ENCODE data around the gene PRDX6.
"Not testable (repeated sequence)": the region's sequence is repeated elsewhere in the genome, so short reads cannot be mapped to it uniquely, and the experiment has no call there.

The PRDX6 gene

DNA sequence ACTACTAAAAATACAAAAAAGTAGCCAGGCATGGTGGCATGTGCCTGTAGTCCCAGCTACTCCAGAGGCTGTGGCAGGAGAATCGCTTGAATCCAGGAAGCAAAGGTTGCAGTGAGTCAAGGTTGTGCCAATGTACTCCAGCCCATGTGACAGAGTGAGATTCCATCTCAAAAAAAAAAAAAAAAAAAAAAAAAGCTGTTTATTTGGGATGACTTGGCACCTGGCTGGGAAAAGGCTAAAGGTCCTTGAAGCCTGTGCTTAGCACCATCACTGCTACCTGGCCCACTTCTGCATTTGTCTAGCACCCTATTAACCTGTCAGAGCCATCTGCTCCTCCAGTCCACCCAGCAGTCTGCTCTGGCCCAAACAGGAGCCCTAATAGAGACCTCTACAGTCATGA, 25.0 kb downstream of the PRDX6 start:
- DNase-seq = no peak

GRCh38 chr1:173503391-173503790, 26.3 kb downstream of the PRDX6 start:
- DNase-seq = no peak

GRCh38 chr1:173504268-173504667, 27.1 kb downstream of the PRDX6 start:
- DNase-seq = no peak

- no peak for DNase-seq
Observed at GRCh38 chr1:173505391-173505790, 28.3 kb downstream of the PRDX6 start.

DNA sequence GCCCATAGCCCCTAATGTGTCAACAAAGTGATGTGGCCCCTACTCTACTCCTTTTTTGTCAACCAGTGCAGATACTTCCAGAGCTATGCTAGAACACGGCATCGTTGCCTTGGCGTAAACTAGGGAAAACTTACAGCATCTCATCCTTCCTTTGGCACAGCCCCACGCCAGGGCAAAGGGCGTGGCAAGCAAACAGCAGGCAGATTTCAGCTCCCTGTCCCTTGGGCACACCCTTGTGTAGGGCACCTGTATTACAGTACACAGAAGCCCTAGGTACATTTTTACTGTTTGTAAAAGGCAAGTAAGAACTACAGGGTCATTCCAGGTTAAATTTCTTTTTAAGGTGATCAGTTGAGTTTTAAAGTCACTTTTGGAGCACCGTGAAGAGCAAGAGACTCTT, 29.3 kb downstream of the PRDX6 start:
- no peak for DNase-seq

GRCh38 chr1:173507205-173507846, 30.2 kb downstream of the PRDX6 start:
- DNase-seq = no peak

DNA sequence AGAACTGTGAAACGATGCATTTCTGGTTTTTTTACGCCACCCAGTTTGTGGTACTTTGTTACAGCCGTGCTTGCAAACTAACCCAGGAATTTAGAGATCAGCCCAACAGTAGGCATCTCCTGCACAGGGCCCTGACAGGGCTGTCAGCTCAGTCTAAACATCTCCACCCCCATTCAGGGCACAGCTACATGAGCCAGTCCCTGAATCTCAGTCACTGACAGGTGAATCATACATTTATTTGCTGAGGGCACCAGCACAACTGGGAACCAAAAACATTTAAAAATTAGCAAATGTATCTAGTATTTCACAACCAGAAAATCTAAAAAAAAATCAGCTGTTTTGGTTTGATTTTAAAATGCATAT, 30.7 kb downstream of the PRDX6 start:
- DNase-seq = no peak

- DNase-seq = no peak
Observed at GRCh38 chr1:173508541-173508940, 31.4 kb downstream of the PRDX6 start.

GRCh38 chr1:173509797-173510196, 32.7 kb downstream of the PRDX6 start:
- DNase-seq = no peak

DNA sequence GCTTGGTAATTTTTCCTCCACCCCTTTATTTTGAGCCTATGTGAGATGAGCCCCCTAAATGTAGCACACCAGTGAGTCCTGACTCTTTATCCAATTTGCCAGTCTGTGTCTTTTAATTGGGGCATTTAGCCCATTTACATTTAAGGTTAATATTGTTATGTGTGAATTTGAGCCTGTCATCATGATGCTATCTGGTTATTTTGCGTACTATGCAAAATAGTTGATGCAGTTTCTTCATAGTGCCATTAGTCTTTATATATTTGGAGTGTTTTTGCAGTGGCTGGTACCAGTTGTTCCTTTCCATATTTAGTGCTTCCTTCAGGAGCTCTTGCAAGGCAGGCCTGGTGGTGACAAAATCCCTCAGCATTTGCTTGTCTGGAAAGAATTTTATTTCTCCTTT, 37.4 kb downstream of the PRDX6 start:
- DNase-seq = not testable (repeated sequence)

GRCh38 chr1:173520799-173521198, 43.7 kb downstream of the PRDX6 start:
- DNase-seq = no peak

DNA sequence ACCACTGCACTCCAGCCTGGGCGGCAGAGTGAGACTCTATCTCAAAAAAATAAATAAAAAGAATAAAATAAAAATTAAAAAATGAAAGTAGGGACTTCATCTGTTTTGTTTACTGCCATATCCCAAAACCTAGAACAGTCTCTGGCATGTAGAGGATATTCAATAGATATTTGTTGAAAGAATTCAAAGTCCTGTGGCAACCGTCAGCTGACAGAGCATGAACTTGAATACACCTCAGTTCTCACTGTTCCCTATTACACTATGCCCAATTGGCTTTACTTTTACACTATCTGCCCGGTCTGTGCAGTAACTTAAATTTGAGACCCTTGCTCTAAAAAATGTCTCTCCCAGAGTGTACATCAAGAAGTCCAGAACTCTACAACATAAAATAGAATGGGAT, 46.2 kb downstream of the PRDX6 start:
- DNase-seq = no peak

- DNase-seq = no peak
Observed at GRCh38 chr1:173525926-173526325, 48.8 kb downstream of the PRDX6 start.

DNA sequence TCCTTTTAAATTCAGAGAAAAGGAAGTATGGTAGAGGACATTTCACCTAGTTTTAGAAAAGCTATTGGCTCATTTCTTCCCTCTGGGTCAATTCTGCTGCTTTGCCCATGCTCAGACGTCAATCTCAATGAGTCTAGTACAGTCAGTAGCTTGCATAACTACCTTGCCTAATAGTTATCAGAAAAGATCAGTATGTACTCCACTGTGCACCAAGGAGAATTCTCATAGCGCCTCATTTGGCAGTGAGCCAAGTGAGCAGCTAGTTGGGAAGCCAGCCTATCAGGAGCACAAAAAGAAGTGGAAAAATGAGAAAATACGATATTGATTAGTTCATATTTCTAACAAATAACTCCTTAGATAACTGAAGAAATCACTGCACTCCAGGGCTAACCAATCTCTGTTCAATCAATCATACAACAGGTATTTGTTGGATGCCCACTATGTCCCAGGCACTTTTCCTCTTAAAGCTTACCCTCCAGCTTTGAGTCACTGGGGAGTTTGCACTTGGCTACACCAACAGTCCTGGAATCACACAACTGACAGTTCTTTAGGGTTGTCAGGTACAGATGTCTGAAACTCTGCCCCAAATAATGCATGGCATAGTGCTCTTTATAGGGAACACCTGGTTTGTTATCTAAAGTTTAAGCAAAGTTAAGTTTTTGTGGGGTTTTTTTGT, 50.2 kb downstream of the PRDX6 start:
- DNase-seq = no peak

GRCh38 chr1:173529106-173529505, 52.0 kb downstream of the PRDX6 start:
- DNase-seq = no peak

DNA sequence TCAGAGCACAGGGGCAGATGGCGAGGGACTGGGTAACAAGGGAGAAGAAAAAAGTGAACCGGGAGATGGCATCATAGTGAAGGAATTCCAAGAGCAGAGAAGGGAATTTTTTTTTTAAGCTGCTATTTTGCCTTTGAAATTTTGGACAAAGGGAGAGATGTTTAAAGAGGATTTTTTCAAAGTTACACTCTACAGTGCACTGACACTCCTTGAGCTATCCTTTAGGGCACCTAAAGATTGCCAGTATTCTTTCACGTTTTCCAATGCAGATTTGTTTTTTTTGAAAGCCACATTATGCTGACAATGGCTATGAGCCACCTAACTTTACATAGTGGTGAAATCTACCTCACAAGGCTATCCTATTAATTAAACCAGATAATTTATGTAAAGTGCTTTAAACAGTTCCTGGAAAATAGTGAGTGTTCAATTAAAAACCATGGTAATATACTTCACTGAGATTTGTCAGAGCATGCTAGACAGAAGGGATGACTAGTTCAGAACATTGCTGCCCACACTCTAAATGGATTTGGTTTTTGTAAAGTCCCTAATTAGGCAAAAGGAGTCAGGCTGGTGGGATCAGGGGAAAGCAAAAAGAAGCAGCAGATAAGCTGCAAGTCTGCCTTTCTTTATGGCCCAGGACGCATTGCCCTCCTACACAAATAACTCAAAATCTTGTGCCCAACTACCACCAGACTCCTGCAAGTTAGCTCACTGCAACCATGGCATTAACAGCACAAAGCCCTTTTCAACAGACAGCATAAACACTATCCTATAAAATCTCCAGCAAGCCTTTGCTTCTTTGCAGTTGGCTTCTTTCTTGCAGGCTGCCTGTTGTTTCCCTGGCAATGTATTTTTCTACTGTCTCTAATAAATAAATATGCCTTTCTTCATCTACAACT, 53.9 kb downstream of the PRDX6 start:
- DNase-seq = no peak

GRCh38 chr1:173532237-173532636, 55.1 kb downstream of the PRDX6 start:
- DNase-seq = no peak

DNA sequence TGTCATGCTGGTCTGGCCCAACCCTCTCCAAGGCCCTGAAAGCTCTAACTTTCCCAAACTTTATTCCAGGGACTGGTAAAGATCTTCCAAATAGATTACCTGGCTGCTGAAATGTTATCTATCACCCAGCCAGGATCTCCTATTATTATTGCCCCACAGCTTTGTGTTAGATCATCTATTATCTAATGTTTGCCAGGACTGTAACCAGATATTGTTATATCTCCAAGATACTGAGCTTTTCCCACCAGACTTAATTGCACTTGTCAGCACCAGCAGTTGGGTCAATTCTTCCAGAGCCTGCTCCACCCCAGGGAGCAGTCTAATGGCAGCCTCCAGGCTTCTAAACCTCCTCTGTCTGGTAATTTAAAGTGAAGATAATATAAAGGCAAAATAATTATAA, 59.1 kb downstream of the PRDX6 start:
- DNase-seq = no peak

Data from CD4-positive, alpha-beta T cell treated with Interleukin-15 for 1 hour (primary cell).